ENCODE data around the gene CCNB3. TPM values are rescaled to one million over a fixed set of nuclear protein-coding genes. Genes with fewer than 3 reads are reported as not detected.

Gene CCNB3
- total and polyA plus RNA-seq, 2 donors: 0.10 to 0.21 TPM

Small RNA genes lying within 50 kb of the gene (small RNA-seq; reads per million reads assigned to genes)
- gene PYY3 (not detected), gene RF00019 (not detected)

Other genes starting within 250 kb of the CCNB3 start
- gene AKAP4, start 3.8 kb upstream of the CCNB3 start, total RNA-seq: 0.32 TPM
- not detected for gene AKAP4, start 3.8 kb upstream of the CCNB3 start, polyA plus RNA-seq

Measured in urinary bladder (tissue), 2 donors.